Smooth muscle cell (in vitro differentiated cells): ENCODE results near the gene DNAH17. TPM values are rescaled to one million over a fixed set of nuclear protein-coding genes. Genes with fewer than 3 reads are reported as not detected.

Source experiments
- DNase-seq: peaks from one replicate; lab custom pipeline; 2025; ENCODE audit not compliant: unreplicated experiment; lab: John Stamatoyannopoulos, UW
- H2AFZ ChIP-seq: fragments of 200-600 bp; sonication (generic); 2 replicates; pipeline ENCODE4 v1.6.0; 2016; ENCODE audit warnings: antibody characterized with exemption, low read depth, mild to moderate bottlenecking
- H3F3A ChIP-seq: fragments of 200-600 bp; sonication (generic); 2 replicates; pipeline ENCODE4 v1.6.0; 2017; ENCODE audit warnings: antibody characterized with exemption, low read depth
- H3K27ac ChIP-seq: fragments of 200-600 bp; sonication (generic); 2 replicates; pipeline ENCODE4 v1.5.1; 2016; ENCODE audit warnings: low read depth, mild to moderate bottlenecking
- H3K27me3 ChIP-seq: fragments of 200-600 bp; sonication (generic); 2 replicates; pipeline ENCODE4 v1.6.1; 2016; ENCODE audit warnings: low read depth, mild to moderate bottlenecking
- H3K36me3 ChIP-seq: fragments of 200-600 bp; sonication (generic); 2 replicates; pipeline ENCODE4 v1.5.1; 2016; ENCODE audit warnings: low read depth
- H3K4me1 ChIP-seq: fragments of 200-600 bp; sonication (generic); 2 replicates; pipeline ENCODE4 v1.5.1; 2016; ENCODE audit warnings: low read depth
- H3K4me2 ChIP-seq: fragments of 200-600 bp; sonication (generic); 2 replicates; pipeline ENCODE4 v1.6.0; 2016; ENCODE audit warnings: mild to moderate bottlenecking
- H3K4me3 ChIP-seq: fragments of 200-600 bp; sonication (generic); 2 replicates; pipeline ENCODE4 v1.5.1; 2016; ENCODE audit warnings: mild to moderate bottlenecking
- H3K79me2 ChIP-seq: fragments of 200-600 bp; sonication (generic); 2 replicates; pipeline ENCODE4 v1.6.0; 2016; ENCODE audit warnings: low read depth, mild to moderate bottlenecking
- H3K9ac ChIP-seq: fragments of 200-600 bp; sonication (generic); 2 replicates; pipeline ENCODE4 v1.6.0; 2016; ENCODE audit warnings: low read depth
- H3K9me3 ChIP-seq: fragments of 200-600 bp; sonication (generic); replicated peaks from 2 replicates; pipeline ENCODE4 v1.5.1; 2016; ENCODE audit warnings: low read depth
- H4K20me1 ChIP-seq: fragments of 200-600 bp; sonication (generic); 2 replicates; pipeline ENCODE4 v1.6.0; 2016; ENCODE audit warnings: low read depth
- CTCF ChIP-seq: fragments of 200-600 bp; sonication (generic); IDR thresholded peaks from 2 replicates; pipeline ENCODE4 v1.5.1; 2017; ENCODE audit warnings: borderline replicate concordance, mild to moderate bottlenecking, antibody characterized with exemption; ENCODE audit not compliant: insufficient read depth, poor library complexity, severe bottlenecking
- WGBS: methylation state at CpG from one replicate; pipeline ENCODE4 v1.1.7; 2016; ENCODE audit warnings: low lambda C conversion rate; 5-methylcytosine and 5-hydroxymethylcytosine counted together
- polyA plus RNA-seq: library from polyadenylated mRNA; unstranded; fragments of >200 nt; fragmentation: Nextera tagmentation; extraction: Ambion mirVana; gene quantifications from 2 replicates; pipeline ENCODE4 v1.2.1, GENCODE V29; 2016
- total RNA-seq: library from RNA; depleted of rRNA; stranded (reverse); fragments of >200 nt; gene quantifications from 2 replicates; pipeline ENCODE4 v1.2.3, GENCODE V29; 2014

DNAH17 gene
- total and polyA plus RNA-seq, 2 experiments from 2014 or later, result 0.18 to 0.98 TPM

GRCh38 chr17:78490156-78490555, 87.0 kb downstream of the DNAH17 start:
- no peak overlapping the region for H2AFZ ChIP-seq
- no peak overlapping the region for H3K4me2 ChIP-seq
- no peaks in the 10 kb centered on the region for H3K79me2 ChIP-seq
- no peak overlapping the region for H3K4me3 ChIP-seq
- H3K9me3 ChIP-seq, result no peaks in the 10 kb centered on the region
- TF ChIP-seq CTCF, result no peak
- no peak for DNase-seq
- no peaks in the 10 kb centered on the region for H3K36me3 ChIP-seq
- H3K27me3 ChIP-seq, result no peaks in the 10 kb centered on the region
- H3K4me1 ChIP-seq, result peaks cover 2% of the 10 kb centered on the region
- no peaks in the 10 kb centered on the region for H4K20me1 ChIP-seq
- no peaks in the 10 kb centered on the region for H3F3A ChIP-seq
- WGBS, result 95% methylated on average over 10 of the region's 10 CpGs
- no peak overlapping the region for H3K9ac ChIP-seq
- no peak overlapping the region for H3K27ac ChIP-seq

GRCh38 chr17:78488867-78489634, 88.1 kb downstream of the DNAH17 start:
- no peak overlapping the region for H2AFZ ChIP-seq
- 93% methylated on average over 13 of the region's 13 CpGs for WGBS
- peaks cover 8% of the 10 kb centered on the region for H3K4me1 ChIP-seq
- no peak overlapping the region for H3K4me2 ChIP-seq
- no peak overlapping the region for H3K27ac ChIP-seq
- no peaks in the 10 kb centered on the region for H3F3A ChIP-seq
- H3K27me3 ChIP-seq, result no peaks in the 10 kb centered on the region
- no peak overlapping the region for H3K4me3 ChIP-seq
- no peaks in the 10 kb centered on the region for H3K36me3 ChIP-seq
- no peaks in the 10 kb centered on the region for H3K9me3 ChIP-seq
- no peaks in the 10 kb centered on the region for H3K79me2 ChIP-seq
- H3K9ac ChIP-seq, result no peak overlapping the region
- TF ChIP-seq CTCF, result no peak
- H4K20me1 ChIP-seq, result no peaks in the 10 kb centered on the region
- DNase-seq, result no peak

GRCh38 chr17:78488156-78488555, 89.0 kb downstream of the DNAH17 start:
- H3K4me2 ChIP-seq, result no peak overlapping the region
- TF ChIP-seq CTCF, result no peak
- no peaks in the 10 kb centered on the region for H4K20me1 ChIP-seq
- H3K27ac ChIP-seq, result no peak overlapping the region
- no peaks in the 10 kb centered on the region for H3K36me3 ChIP-seq
- H3K9ac ChIP-seq, result no peak overlapping the region
- H3K9me3 ChIP-seq, result no peaks in the 10 kb centered on the region
- no peaks in the 10 kb centered on the region for H3K79me2 ChIP-seq
- no peak overlapping the region for H2AFZ ChIP-seq
- WGBS, result 80% methylated on average over 10 of the region's 10 CpGs
- no peaks in the 10 kb centered on the region for H3F3A ChIP-seq
- no peak overlapping the region for H3K4me3 ChIP-seq
- DNase-seq, result no peak
- no peaks in the 10 kb centered on the region for H3K27me3 ChIP-seq
- peaks cover 8% of the 10 kb centered on the region for H3K4me1 ChIP-seq
